Measurements from ENCODE around the gene COL24A1. TPM values are rescaled to one million over a fixed set of nuclear protein-coding genes. Genes with fewer than 3 reads are reported as not detected.

Gene COL24A1
- total RNA-seq, 1 experiment from 2014 or later, result 0.03 TPM

DNA sequence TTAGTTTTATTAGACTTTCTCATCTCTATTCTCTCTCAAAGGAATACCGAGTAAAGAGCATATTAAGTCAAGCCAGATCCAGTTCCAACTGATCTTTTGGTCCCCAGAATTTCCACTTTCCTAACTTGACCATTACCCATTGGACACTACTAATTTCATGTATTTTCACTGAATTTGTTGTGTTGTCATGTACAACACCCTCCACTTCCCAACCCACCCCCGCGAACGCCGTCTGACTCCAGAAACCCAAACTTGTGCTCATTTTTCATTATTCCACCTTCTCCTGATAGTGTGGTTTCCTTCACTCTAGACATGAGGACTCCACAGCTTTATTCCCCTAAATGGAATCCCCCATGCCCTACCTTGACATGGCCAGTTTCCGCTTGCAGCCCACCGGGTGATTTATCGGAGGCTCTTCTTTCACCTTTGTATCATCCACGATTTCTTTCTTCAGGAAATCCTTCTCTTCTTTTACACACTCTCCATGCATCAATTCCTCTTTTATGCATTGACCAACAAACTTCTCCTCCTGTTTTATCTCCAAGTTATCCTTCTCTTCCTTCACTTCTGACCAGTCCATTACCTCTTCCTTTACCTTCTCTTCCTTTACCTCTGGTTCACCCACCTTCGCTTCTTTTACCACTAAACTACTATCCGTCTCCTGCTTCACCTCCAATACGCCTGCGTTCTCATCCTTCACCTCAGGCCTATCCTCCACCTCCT, 449.1 kb downstream of the COL24A1 start:
- Histone ChIP-seq H3K9me3 (replicated peaks) (no peaks in the 10 kb centered on the region), H3K27me3 (replicated peaks) (no peaks in the 10 kb centered on the region), H3K4me1 (replicated peaks) (peaks cover 10% of the 10 kb centered on the region), H3K27ac (no peak overlapping the region), H3K36me3 (peaks cover 34% of the 10 kb centered on the region), H3K4me3 (peak overlapping the region; percentile 65)
- peak in 1 of 2 experiments; percentile 9 for DNase-seq (ENCODE audit: low read depth in 1 of 2, low spot score in 2 of 2)

DNA sequence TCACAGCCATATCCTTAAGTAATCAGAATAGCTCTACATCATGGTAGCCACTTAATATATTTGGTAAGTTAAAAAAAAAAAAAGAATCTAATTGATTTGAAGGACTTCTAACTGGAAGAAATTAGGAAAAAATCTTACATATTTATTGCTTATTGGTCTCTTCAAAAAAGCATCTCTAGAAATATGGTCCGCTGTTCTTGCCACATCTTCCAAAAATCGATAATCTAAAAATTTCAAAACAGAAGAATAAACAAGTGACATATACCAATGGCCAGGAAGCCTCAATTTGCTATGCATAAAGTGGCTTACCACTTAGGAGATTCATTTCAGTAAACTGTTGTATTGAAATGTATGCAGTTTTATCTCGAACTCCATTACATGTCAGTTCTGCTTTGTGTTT, 450.6 kb downstream of the COL24A1 start:
- no peak overlapping the region for H3K4me3 ChIP-seq
- no peak for DNase-seq (ENCODE audit: low read depth in 1 of 2, low spot score in 2 of 2)
- H3K36me3 ChIP-seq, result peaks cover 49% of the 10 kb centered on the region

DNA sequence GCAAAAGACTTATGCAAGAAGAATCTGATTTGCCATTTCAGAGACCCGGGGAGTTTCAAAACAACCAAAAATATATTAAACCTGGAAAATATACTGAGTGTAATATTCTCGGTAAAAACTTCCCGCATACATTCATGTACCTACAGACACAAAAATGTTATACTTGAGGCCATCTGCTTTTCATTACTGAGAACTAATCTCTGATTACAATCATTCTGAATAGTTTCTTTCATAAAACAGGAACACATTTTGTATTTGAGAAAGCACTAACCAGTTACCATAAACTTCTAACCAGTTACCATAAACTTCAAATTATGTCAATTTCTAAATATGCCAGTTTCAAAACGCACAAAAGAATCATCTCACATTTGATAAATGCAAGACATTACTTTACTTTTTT, 456.1 kb downstream of the COL24A1 start:
- DNase-seq (ENCODE audit: low read depth in 1 of 2, low spot score in 2 of 2), result no peak
- Histone ChIP-seq H3K27ac (no peak overlapping the region), H3K36me3 (peaks cover 52% of the 10 kb centered on the region), H3K27me3 (replicated peaks) (no peaks in the 10 kb centered on the region), H3K9me3 (replicated peaks) (no peaks in the 10 kb centered on the region), H3K4me3 (no peak overlapping the region), H3K4me1 (replicated peaks) (no peaks in the 10 kb centered on the region)

More for the DNA sequence above, 450.6 kb downstream of the COL24A1 start:
- Histone ChIP-seq H3K4me1 (replicated peaks) (peaks cover 10% of the 10 kb centered on the region), H3K27ac (no peak overlapping the region), H3K27me3 (replicated peaks) (no peaks in the 10 kb centered on the region), H3K9me3 (replicated peaks) (no peaks in the 10 kb centered on the region)

DNA sequence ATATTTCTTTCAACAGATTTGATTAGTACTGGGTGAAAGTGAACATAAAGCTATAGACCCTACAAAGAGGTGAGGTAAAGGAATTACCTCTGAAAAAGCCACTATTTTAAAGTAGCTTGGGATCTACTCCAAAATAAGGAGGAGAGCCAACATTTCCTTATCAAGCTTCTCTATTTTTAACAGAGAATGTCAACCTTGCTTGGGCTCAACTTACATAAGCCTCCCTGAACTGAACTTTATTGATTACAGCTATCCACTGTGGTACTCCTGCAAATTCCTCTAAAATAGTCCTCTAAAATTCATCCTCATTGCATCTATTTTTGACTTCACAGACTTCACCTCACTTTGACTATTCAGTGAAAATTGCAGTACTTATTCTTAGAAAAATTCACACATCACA, 458.7 kb downstream of the COL24A1 start:
- Histone ChIP-seq H3K4me1 (replicated peaks) (0 out of 2 replicates have a peak, but pooled peaks cover 3% of the 10 kb centered on the region), H3K4me3 (no peak overlapping the region)
- DNase-seq (ENCODE audit: low read depth in 1 of 2, low spot score in 2 of 2), result no peak

DNA sequence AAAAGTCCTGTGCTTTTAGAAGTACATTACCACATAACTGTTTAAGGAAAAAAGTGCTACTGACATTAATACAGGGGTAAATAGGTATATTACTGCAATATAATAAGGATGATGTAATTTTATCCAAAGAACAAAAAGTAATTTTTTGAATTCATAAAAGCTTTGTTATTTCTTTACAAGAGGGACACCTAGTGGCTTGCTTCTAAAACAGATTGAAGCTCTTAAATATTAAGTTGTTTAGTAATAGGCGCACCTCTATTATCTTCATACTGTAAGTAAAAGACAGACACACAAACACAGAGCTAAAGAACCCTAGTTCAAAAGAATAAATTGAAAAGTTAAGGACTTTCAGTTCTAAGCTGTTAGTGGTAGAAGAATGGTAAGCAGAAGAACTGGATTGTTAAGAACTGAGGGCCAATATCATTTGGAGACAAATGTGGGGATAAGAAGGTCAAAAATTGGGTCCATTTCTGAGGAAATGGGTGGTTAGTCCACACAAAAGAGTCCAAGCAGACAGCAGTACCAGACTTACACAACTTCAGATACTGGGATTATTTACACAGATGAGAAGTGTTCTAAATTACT, 463.8 kb downstream of the COL24A1 start:
- DNase-seq (ENCODE audit: low read depth in 1 of 2, low spot score in 2 of 2), result peak in 1 of 2 experiments; percentile 50
- Histone ChIP-seq H3K4me3 (no peak overlapping the region), H3K9me3 (replicated peaks) (no peaks in the 10 kb centered on the region), H3K4me1 (replicated peaks) (peaks cover 4% of the 10 kb centered on the region; the same call in 1 of the 2 replicates), H3K27ac (no peak overlapping the region), H3K36me3 (peaks cover 16% of the 10 kb centered on the region), H3K27me3 (replicated peaks) (no peaks in the 10 kb centered on the region)

More for the DNA sequence above, 458.7 kb downstream of the COL24A1 start:
- peaks cover 42% of the 10 kb centered on the region for H3K36me3 ChIP-seq
- no peaks in the 10 kb centered on the region for H3K9me3 ChIP-seq (replicated peaks)
- no peaks in the 10 kb centered on the region for H3K27me3 ChIP-seq (replicated peaks)
- no peak overlapping the region for H3K27ac ChIP-seq

DNA sequence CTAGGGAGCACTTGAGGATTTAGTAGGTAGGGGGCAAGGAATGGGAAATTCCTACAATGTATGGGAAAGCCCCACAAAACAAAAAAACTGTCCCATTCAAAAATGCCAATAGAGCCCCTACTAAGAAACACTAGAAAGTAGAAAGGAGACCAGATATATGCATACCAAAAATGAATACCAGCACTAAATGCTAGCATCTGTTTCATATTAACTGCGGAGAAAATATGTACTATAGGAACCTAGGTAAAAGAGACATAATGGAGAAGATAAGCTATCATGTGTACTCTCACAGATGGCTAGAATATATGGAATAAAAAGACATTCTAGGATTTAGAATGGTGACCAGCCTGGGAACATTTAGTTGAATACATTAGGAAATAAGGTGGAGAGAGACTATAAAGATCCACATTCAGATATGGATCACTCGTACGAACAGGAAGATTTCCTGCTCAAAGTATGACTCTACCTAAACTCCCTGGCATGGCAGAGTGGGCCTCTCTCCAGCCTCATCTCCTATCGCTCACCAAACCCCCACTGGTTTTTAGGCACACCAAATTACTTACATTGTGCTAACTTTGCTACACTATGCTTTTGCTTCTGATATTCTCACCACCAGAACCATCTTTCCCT, 466.7 kb downstream of the COL24A1 start:
- Histone ChIP-seq H3K27me3 (replicated peaks) (no peaks in the 10 kb centered on the region), H3K4me3 (no peak overlapping the region), H3K36me3 (peaks cover 21% of the 10 kb centered on the region), H3K4me1 (replicated peaks) (peaks cover 4% of the 10 kb centered on the region; the same call in 1 of the 2 replicates), H3K9me3 (replicated peaks) (no peaks in the 10 kb centered on the region), H3K27ac (no peak overlapping the region)
- no peak for DNase-seq (ENCODE audit: low read depth in 1 of 2, low spot score in 2 of 2)

DNA sequence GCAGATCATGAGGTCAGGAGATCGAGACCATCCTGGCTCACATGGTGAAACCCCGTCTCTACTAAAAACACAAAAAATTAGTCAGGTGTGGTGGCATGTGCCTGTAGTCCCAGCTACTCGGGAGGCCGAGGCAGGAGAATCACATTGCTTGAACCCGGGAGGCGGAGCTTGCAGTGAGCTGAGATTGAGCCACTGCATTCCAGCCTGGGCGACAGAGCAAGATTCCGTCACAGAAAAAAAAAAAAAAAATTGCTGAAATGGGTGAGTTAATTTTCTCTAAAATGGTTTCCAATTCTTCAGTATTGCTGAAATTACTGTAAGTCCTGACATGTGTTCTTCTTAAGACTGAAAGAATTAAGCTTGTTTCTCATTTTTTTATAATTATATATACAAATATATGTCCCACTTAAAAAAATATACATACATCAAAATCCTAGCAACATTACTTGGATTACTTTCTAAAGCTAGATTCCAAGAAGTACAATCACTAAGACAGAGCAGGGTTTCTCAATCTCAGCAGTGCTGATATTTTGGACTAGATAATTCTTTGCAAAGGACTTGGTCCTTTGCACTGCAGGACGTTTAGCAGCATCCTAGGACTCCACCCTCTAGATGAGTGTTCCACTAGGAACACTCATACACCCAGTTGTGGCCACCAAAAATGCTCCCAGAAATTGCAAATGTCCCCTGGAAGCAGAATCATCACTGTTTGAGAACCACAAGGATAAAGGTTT, 473.1 kb downstream of the COL24A1 start:
- peaks cover 21% of the 10 kb centered on the region for H3K36me3 ChIP-seq
- no peak overlapping the region for H3K27ac ChIP-seq
- H3K4me1 ChIP-seq (replicated peaks), result no peaks in the 10 kb centered on the region
- H3K27me3 ChIP-seq (replicated peaks), result no peaks in the 10 kb centered on the region
- no peak overlapping the region for H3K4me3 ChIP-seq
- no peaks in the 10 kb centered on the region for H3K9me3 ChIP-seq (replicated peaks)
- no peak for DNase-seq (ENCODE audit: low read depth in 1 of 2, low spot score in 2 of 2)

DNA sequence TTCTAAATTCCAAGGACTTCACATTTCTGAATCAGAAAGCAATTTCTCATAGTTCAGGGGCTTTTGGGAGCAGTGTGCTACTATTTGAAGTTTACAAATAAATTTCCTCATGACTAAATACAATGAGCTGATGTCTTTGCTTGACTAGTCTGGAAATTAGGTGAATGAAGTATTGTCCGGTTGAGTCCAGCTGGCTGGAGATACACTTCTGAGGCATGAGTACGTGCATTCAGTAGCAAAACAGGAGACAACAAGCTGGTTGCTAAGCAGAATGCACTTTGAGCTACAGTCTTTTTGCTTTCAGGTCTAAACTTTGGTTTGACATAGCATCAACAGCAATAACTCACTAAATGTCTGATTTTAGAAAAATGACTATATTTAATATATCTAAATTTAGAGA, 475.5 kb downstream of the COL24A1 start:
- no peaks in the 10 kb centered on the region for H3K4me1 ChIP-seq (replicated peaks)
- no peak overlapping the region for H3K27ac ChIP-seq
- H3K36me3 ChIP-seq, result peaks cover 34% of the 10 kb centered on the region
- DNase-seq (ENCODE audit: low read depth in 1 of 2, low spot score in 2 of 2), result no peak
- no peak overlapping the region for H3K4me3 ChIP-seq
- no peaks in the 10 kb centered on the region for H3K27me3 ChIP-seq (replicated peaks)
- H3K9me3 ChIP-seq (replicated peaks), result no peaks in the 10 kb centered on the region

Other genes with a start within 250 kb of the COL24A1 start
- gene ODF2L, start 239.6 kb upstream of the COL24A1 start, total RNA-seq (2014; rRNA removed; shearing (Covaris generic)), result 13.8 and 17.0 TPM in 2 replicates